GM19238 (cell line): Measurements from ENCODE around the gene NHERF1.

Experiments
- DNase-seq: peaks from one replicate; pipeline ENCODE4 v3.0.0; 2011; ENCODE audit warnings: low spot score; ENCODE audit not compliant: insufficient read length

The NHERF1 gene

GRCh38 chr17:74807925-74808324 is 59.5 kb downstream of the NHERF1 start:
- DNase-seq: no peak

- no peak for DNase-seq
Observed at GRCh38 chr17:74808714-74809430, 60.4 kb downstream of the NHERF1 start.

GRCh38 chr17:74810699-74811485 is 62.5 kb downstream of the NHERF1 start:
- DNase-seq: no peak

- DNase-seq: no peak
Observed at GRCh38 chr17:74812109-74813009, 63.9 kb downstream of the NHERF1 start.

- DNase-seq: no peak
Observed at GRCh38 chr17:74814453-74814852, 66.0 kb downstream of the NHERF1 start.

- no peak for DNase-seq
Observed at GRCh38 chr17:74815067-74815466, 66.6 kb downstream of the NHERF1 start.

GRCh38 chr17:74815550-74816370 is 67.3 kb downstream of the NHERF1 start:
- no peak for DNase-seq

- DNase-seq: no peak
Observed at GRCh38 chr17:74816905-74817620, 68.6 kb downstream of the NHERF1 start.

- DNase-seq: no peak
Observed at GRCh38 chr17:74818291-74818938, 70.0 kb downstream of the NHERF1 start.
